Neuronal stem cell (in vitro differentiated cells): ENCODE results near the gene RAB14.

ENCODE experiments used
- DNase-seq: peaks from one replicate; pipeline ENCODE4 v3.0.0-alpha.2; 2013; ENCODE audit warnings: low spot score
- H2AFZ ChIP-seq: one replicate; pipeline ENCODE4 v1.6.1; 2013; ENCODE audit warnings: mild to moderate bottlenecking, low read length, inconsistent platforms
- H2AK5ac ChIP-seq: 2 replicates; pipeline ENCODE4 v1.6.1; 2013; ENCODE audit warnings: low read depth, mild to moderate bottlenecking, inconsistent platforms, low read length, moderate library complexity, mixed read lengths
- H2BK120ac ChIP-seq: 2 replicates; pipeline ENCODE4 v1.6.1; 2013; ENCODE audit warnings: low read depth, mild to moderate bottlenecking, inconsistent platforms, low read length, moderate library complexity, mixed read lengths
- H2BK12ac ChIP-seq: one replicate; pipeline ENCODE4 v1.6.1; 2013; ENCODE audit warnings: low read length, inconsistent platforms
- H2BK15ac ChIP-seq: 2 replicates; pipeline ENCODE4 v1.6.1; 2013; ENCODE audit warnings: mild to moderate bottlenecking, low read length, inconsistent platforms, mixed read lengths
- H2BK5ac ChIP-seq: one replicate; pipeline ENCODE4 v1.6.1; 2013; ENCODE audit warnings: inconsistent platforms, mild to moderate bottlenecking, low read length, moderate library complexity
- H3K14ac ChIP-seq: one replicate; pipeline ENCODE4 v1.6.1; 2013; ENCODE audit warnings: low read length, inconsistent platforms
- H3K18ac ChIP-seq: 2 replicates; pipeline ENCODE4 v1.6.1; 2013; ENCODE audit warnings: low read length, inconsistent platforms
- H3K23ac ChIP-seq: 2 replicates; pipeline ENCODE4 v1.6.1; 2013; ENCODE audit warnings: low read depth, mild to moderate bottlenecking, mixed read lengths, low read length, inconsistent platforms; ENCODE audit not compliant: poor library complexity
- H3K27ac ChIP-seq: replicated peaks from 3 replicates; pipeline ENCODE4 v1.5.1; 2013; ENCODE audit warnings: low read length, inconsistent platforms
- H3K27me3 ChIP-seq, 3 experiments: 2 replicates each; pipeline ENCODE4 v1.6.1; 2013; ENCODE audit warnings: low read length in 3 of 3, mild to moderate bottlenecking in 2 of 3, inconsistent platforms in 1 of 3, low read depth in 1 of 3, mixed read lengths in 1 of 3, moderate library complexity in 1 of 3; ENCODE audit not compliant: control insufficient read depth in 3 of 3, insufficient read depth in 3 of 3
- H3K36me3 ChIP-seq, 2 donors: replicated peaks in 1 of 2; 2 replicates each; pipeline ENCODE4 v1.6.1; 2013; ENCODE audit warnings: low read length in 2 of 2; ENCODE audit not compliant: control insufficient read depth in 2 of 2, insufficient read depth in 2 of 2
- H3K4ac ChIP-seq: 2 replicates; pipeline ENCODE4 v1.6.1; 2013; ENCODE audit warnings: inconsistent platforms, mild to moderate bottlenecking, low read length, moderate library complexity
- H3K4me1 ChIP-seq, 2 donors: 1 replicate in 1 of 2; 2 replicates in 1 of 2; pipeline ENCODE4 v1.6.1; 2013; ENCODE audit warnings: low read length in 2 of 2, low read depth in 1 of 2; ENCODE audit not compliant: control insufficient read depth in 2 of 2, insufficient read depth in 1 of 2
- H3K4me2 ChIP-seq: one replicate; pipeline ENCODE4 v1.6.1; 2013; ENCODE audit warnings: mild to moderate bottlenecking, low read length, inconsistent platforms; ENCODE audit not compliant: insufficient read depth, poor library complexity, severe bottlenecking
- H3K4me3 ChIP-seq, 2 donors: 2 replicates each; pipeline ENCODE4 v1.5.1; 2013; ENCODE audit warnings: low read length in 2 of 2, mild to moderate bottlenecking in 2 of 2, inconsistent platforms in 1 of 2, moderate library complexity in 1 of 2
- H3K79me1 ChIP-seq: one replicate; pipeline ENCODE4 v1.6.1; 2013; ENCODE audit warnings: low read depth, mild to moderate bottlenecking, inconsistent platforms, low read length, moderate library complexity
- H3K9ac ChIP-seq: one replicate; pipeline ENCODE4 v1.6.1; 2013; ENCODE audit warnings: mild to moderate bottlenecking, low read depth, low read length, inconsistent platforms; ENCODE audit not compliant: poor library complexity
- H3K9me3 ChIP-seq, 2 donors: replicated peaks in 1 of 2; 2 replicates each; pipeline versions ENCODE3 to v1.6.1; 2013; ENCODE audit warnings: low read length in 2 of 2, mild to moderate bottlenecking in 2 of 2, inconsistent platforms in 1 of 2, low read depth in 1 of 2, mixed read lengths in 1 of 2, moderate library complexity in 1 of 2; ENCODE audit not compliant: control insufficient read depth in 2 of 2, insufficient read depth in 1 of 2
- H4K8ac ChIP-seq: one replicate; pipeline ENCODE4 v1.6.1; 2013; ENCODE audit warnings: low read depth, mild to moderate bottlenecking, inconsistent platforms, low read length, moderate library complexity
- H4K91ac ChIP-seq: one replicate; pipeline ENCODE4 v1.6.1; 2013; ENCODE audit warnings: low read length, low read depth, mild to moderate bottlenecking, inconsistent platforms; ENCODE audit not compliant: poor library complexity
- WGBS, 2 donors: extraction: QIAGEN DNeasy Blood & Tissue Kit; methylation state at CpG; one replicate each; pipeline ENCODE4 v1.1.7; 2013; ENCODE audit warnings: missing lambda C conversion rate in 2 of 2, mixed read lengths in 1 of 2; ENCODE audit not compliant: insufficient read length in 2 of 2, insufficient replicate concordance in 1 of 2; ENCODE audit errors: extremely low coverage in 2 of 2; 5-methylcytosine and 5-hydroxymethylcytosine counted together

Gene RAB14

DNA sequence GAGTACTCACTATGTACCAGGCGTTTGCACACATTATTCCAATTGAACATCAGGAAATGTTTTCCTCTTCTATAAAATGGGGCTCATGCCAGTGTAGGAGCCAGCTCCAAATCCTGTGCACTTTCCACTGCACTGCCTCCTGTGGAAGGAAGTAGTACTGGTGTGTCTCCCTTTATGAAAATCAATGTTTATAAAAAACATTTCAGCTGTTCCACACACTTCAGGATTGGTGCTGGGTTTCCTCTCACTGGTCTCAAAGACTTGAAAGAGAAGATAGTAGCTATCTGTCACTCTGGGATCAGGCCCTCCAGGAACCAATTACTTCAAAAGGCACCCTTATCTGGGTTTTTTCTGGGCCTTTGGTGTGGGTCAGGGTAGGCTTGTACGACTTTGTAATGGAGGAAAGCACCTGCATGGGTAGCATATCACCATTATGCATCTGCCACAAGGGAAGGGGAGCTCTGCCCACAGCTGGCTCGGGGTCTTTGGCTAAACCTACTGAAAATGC is 32.5 kb downstream of the RAB14 start:
- no peak overlapping the region for H3K23ac ChIP-seq
- no peak overlapping the region for H2BK5ac ChIP-seq
- no CpG with 5 or more reads among the region's 3 CpGs for WGBS, 2 donors
- no peak overlapping the region for H4K91ac ChIP-seq
- H3K9ac ChIP-seq, result no peak overlapping the region
- no peak overlapping the region for H3K4ac ChIP-seq
- H3K36me3 ChIP-seq, result peaks cover 18 to 92% of the 10 kb centered on the region in 2 donors
- H3K27ac ChIP-seq, result no peak overlapping the region
- no peak overlapping the region for H2AK5ac ChIP-seq
- H3K27me3 ChIP-seq, result no peaks in the 10 kb centered on the region
- H4K8ac ChIP-seq, result no peak overlapping the region
- DNase-seq, result no peak
- H3K18ac ChIP-seq, result no peak overlapping the region
- H3K4me1 ChIP-seq, result no peaks in the 10 kb centered on the region
- no peak overlapping the region for H3K4me2 ChIP-seq
- H3K14ac ChIP-seq, result no peak overlapping the region
- no peak overlapping the region for H2AFZ ChIP-seq
- H3K4me3 ChIP-seq, result no peak overlapping the region
- H2BK15ac ChIP-seq, result no peak overlapping the region
- no peak overlapping the region for H2BK12ac ChIP-seq
- H2BK120ac ChIP-seq, result no peak overlapping the region
- H3K79me1 ChIP-seq, result no peaks in the 10 kb centered on the region
- H3K9me3 ChIP-seq, result no peaks in the 10 kb centered on the region

DNA sequence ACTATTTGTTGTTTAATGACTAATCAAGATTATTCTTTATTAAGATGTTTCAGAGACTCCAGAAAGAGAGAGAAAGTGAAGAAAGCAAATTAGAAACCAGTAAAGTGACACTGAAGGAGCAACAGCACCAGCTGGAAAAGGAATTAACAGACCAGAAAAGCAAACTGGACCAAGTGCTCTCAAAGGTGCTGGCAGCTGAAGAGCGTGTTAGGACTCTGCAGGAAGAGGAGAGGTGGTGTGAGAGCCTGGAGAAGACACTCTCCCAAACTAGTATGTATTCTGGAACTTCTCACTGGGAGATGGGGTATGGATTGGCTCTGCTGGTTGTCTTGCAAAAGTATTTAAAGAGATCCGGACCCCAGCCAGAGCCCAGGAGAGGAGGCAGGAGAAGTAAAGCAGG is 33.6 kb downstream of the RAB14 start:
- Histone ChIP-seq H3K9me3 (no peaks in the 10 kb centered on the region), H3K27me3 (no peaks in the 10 kb centered on the region)

DNA sequence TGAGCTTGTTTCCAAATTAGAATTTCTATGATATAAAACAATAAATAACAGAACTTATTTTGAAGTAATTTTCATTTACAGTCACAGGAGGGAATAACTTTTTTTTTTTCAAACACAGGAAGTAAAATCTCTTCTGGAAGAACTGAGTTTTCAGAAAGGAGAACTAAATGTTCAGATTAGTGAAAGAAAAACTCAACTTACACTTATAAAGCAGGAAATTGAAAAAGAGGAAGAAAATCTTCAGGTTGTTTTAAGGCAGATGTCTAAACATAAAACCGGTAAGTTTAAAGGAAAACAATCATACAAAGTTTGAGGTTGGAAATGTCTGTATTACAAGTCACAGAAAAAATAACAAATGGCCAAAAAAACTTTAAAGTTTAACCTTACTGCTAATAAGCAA is 41.6 kb downstream of the RAB14 start:
- no peak overlapping the region for H3K14ac ChIP-seq
- H3K79me1 ChIP-seq, result no peaks in the 10 kb centered on the region
- H2BK15ac ChIP-seq, result no peak overlapping the region
- H2AK5ac ChIP-seq, result no peak overlapping the region
- no peak overlapping the region for H4K91ac ChIP-seq
- no peak overlapping the region for H3K23ac ChIP-seq
- H2AFZ ChIP-seq, result no peak overlapping the region
- H3K27ac ChIP-seq, result no peak overlapping the region
- H3K4me2 ChIP-seq, result no peak overlapping the region
- H3K9ac ChIP-seq, result no peak overlapping the region
- no peak overlapping the region for H4K8ac ChIP-seq
- H2BK5ac ChIP-seq, result no peak overlapping the region
- no peak overlapping the region for H2BK12ac ChIP-seq
- WGBS, 2 donors, result no CpG with 5 or more reads among the region's 1 CpG
- peaks cover 5 to 99% of the 10 kb centered on the region in 2 donors for H3K36me3 ChIP-seq
- no peak for DNase-seq
- no peak overlapping the region for H3K4ac ChIP-seq
- no peaks in the 10 kb centered on the region for H3K27me3 ChIP-seq
- no peak overlapping the region for H2BK120ac ChIP-seq
- no peaks in the 10 kb centered on the region for H3K4me1 ChIP-seq
- H3K9me3 ChIP-seq, result no peaks in the 10 kb centered on the region
- H3K4me3 ChIP-seq, result no peak overlapping the region
- H3K18ac ChIP-seq, result no peak overlapping the region

More for the DNA sequence above, 33.6 kb downstream of the RAB14 start:
- no peaks in the 10 kb centered on the region for H3K4me1 ChIP-seq
- H3K36me3 ChIP-seq, result peaks cover 14 to 92% of the 10 kb centered on the region in 2 donors
- no peak overlapping the region for H4K8ac ChIP-seq
- H3K79me1 ChIP-seq, result no peaks in the 10 kb centered on the region
- H2AK5ac ChIP-seq, result no peak overlapping the region
- H2BK12ac ChIP-seq, result no peak overlapping the region
- H3K9ac ChIP-seq, result no peak overlapping the region
- H2BK5ac ChIP-seq, result no peak overlapping the region
- no peak overlapping the region for H2BK120ac ChIP-seq
- H3K4ac ChIP-seq, result no peak overlapping the region
- no peak overlapping the region for H4K91ac ChIP-seq
- no peak overlapping the region for H3K27ac ChIP-seq
- H3K18ac ChIP-seq, result no peak overlapping the region
- H3K14ac ChIP-seq, result no peak overlapping the region
- no peak overlapping the region for H2BK15ac ChIP-seq
- H3K23ac ChIP-seq, result no peak overlapping the region
- no peak overlapping the region for H3K4me2 ChIP-seq
- WGBS, 2 donors, result no CpG with 5 or more reads among the region's 2 CpGs
- H2AFZ ChIP-seq, result no peak overlapping the region
- no peak overlapping the region for H3K4me3 ChIP-seq
- DNase-seq, result no peak

DNA sequence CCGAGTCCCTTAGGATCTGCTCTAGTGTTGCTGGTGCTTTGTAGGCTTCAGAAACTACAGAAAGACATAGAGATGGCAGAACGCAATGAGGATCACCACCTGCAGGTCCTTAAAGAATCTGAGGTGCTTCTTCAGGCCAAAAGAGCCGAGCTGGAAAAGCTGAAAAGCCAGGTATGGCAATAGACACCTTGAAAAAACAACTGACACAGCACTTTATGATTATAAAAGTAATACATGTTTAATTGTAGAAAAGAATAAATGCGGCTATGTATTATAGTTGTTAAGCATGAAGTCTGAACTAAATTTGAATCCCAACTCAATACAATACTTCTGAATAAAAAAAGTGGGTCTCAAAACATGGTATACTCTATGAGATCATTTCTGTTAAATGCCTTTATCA is 43.7 kb downstream of the RAB14 start:
- H3K36me3 ChIP-seq, result peaks cover 8 to 100% of the 10 kb centered on the region in 2 donors
- H3K27me3 ChIP-seq, result no peaks in the 10 kb centered on the region
- H3K4me3 ChIP-seq, result no peak overlapping the region
- H2BK12ac ChIP-seq, result no peak overlapping the region
- H3K9ac ChIP-seq, result no peak overlapping the region
- no peak overlapping the region for H2BK5ac ChIP-seq
- no peaks in the 10 kb centered on the region for H3K4me1 ChIP-seq
- no peak overlapping the region for H2AFZ ChIP-seq
- H4K91ac ChIP-seq, result no peak overlapping the region
- no peak overlapping the region for H3K18ac ChIP-seq
- no peak overlapping the region for H3K4ac ChIP-seq
- H3K79me1 ChIP-seq, result no peaks in the 10 kb centered on the region
- no peak overlapping the region for H3K27ac ChIP-seq
- WGBS, 2 donors, result no CpG with 5 or more reads among the region's 4 CpGs
- H3K9me3 ChIP-seq, result no peaks in the 10 kb centered on the region
- no peak overlapping the region for H4K8ac ChIP-seq
- H2AK5ac ChIP-seq, result no peak overlapping the region
- no peak overlapping the region for H3K4me2 ChIP-seq
- H3K14ac ChIP-seq, result no peak overlapping the region
- H3K23ac ChIP-seq, result no peak overlapping the region
- DNase-seq, result no peak
- H2BK120ac ChIP-seq, result no peak overlapping the region
- no peak overlapping the region for H2BK15ac ChIP-seq
